ENCODE results near the gene LRRC36. TPM values are rescaled to one million over a fixed set of nuclear protein-coding genes. Genes with fewer than 3 reads are reported as not detected.

Gene LRRC36
- total and polyA plus RNA-seq, 2 of the 13 experiments (the other 11 are each of a cell fraction or from before 2014, with no cell fraction given), result 0.12 to 0.15 TPM

DNA sequence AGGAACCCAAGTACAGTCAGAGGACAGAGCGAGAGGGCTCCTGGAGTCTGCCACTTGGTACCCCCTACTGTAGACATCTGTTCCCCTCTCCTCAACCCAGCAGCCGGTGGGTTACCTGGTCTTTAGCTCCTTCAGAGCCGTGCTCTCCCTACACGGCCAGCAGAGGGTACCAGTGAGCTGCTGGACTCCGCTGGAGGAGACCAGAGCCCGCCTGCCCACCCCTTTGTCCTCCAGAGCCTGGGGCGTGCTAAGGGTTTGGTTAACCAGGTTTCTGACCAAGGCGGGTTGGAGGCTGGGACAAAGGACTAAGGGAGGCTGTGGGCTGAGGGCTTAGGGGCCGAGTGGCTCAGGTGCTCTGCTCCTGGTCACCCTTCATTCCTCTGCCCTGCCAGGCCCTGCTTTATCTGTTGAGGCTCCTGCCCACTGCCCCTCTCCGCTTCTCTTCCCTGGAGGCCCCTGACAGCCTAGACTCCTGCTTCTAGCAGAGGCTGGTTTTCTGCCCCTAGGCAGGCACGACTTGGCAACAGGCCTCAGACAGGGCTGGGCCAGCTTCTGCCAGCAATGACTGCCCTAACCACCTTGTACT, 101.6 kb downstream of the LRRC36 start (continued):
- no peak for TF ChIP-seq LCORL (IDR thresholded peaks at IDR 0.05)
- no peak; the same call in 1 of the 2 replicates for TF ChIP-seq LCORL (CRISPR knock-in tag; IDR thresholded peaks at IDR 0.05)
- TF ChIP-seq FIP1L1 (IDR thresholded peaks at IDR 0.05; ENCODE audit: borderline replicate concordance, insufficient read depth, low read depth, low read length), result no peak
- TF ChIP-seq CBFB (CRISPR knock-in tag; IDR thresholded peaks at IDR 0.05), result no peak
- TF ChIP-seq BORCS8-MEF2B (CRISPR knock-in tag; IDR thresholded peaks at IDR 0.05), result peak; percentile 19; the same call in 1 of the 2 replicates
- no peak for TF ChIP-seq RCOR2 (CRISPR knock-in tag; IDR thresholded peaks at IDR 0.05)
- TF ChIP-seq ZFP82 (CRISPR knock-in tag; IDR thresholded peaks at IDR 0.05; ENCODE audit: borderline replicate concordance), result no peak
- no peak; the same call in 1 of the 2 replicates for TF ChIP-seq TBX2 (CRISPR knock-in tag; IDR thresholded peaks at IDR 0.05; ENCODE audit: borderline replicate concordance)
- TF ChIP-seq RBM39 (IDR thresholded peaks at IDR 0.05; ENCODE audit: low read depth, low read length, poor library complexity, severe bottlenecking), result no peak
- no peak for TF ChIP-seq ZKSCAN5 (CRISPR knock-in tag; IDR thresholded peaks at IDR 0.05)
- TF ChIP-seq CENPT (CRISPR knock-in tag; IDR thresholded peaks at IDR 0.05; ENCODE audit: low read depth), result no peak
- TF ChIP-seq PHF8 (CRISPR knock-in tag; IDR thresholded peaks at IDR 0.05), result no peak
- TF ChIP-seq ZFY (CRISPR knock-in tag; IDR thresholded peaks at IDR 0.05), result no peak
- TF ChIP-seq, protein P1, sequence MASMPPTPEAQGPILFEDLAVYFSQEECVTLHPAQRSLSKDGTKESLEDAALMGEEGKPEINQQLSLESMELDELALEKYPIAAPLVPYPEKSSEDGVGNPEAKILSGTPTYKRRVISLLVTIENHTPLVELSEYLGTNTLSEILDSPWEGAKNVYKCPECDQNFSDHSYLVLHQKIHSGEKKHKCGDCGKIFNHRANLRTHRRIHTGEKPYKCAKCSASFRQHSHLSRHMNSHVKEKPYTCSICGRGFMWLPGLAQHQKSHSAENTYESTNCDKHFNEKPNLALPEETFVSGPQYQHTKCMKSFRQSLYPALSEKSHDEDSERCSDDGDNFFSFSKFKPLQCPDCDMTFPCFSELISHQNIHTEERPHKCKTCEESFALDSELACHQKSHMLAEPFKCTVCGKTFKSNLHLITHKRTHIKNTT (CRISPR knock-in tag; IDR thresholded peaks at IDR 0.05), result no peak
- TF ChIP-seq NR2F2 (IDR thresholded peaks at IDR 0.05; ENCODE audit: borderline replicate concordance, low read depth), result no peak
- no peak for TF ChIP-seq PHB2 (IDR thresholded peaks at IDR 0.05; ENCODE audit: partially characterized antibody)
- TF ChIP-seq TAF15 (IDR thresholded peaks at IDR 0.05; ENCODE audit: low read depth, low read length, poor library complexity, severe bottlenecking), result no peak
- peak; percentile 36; the same call in 1 of the 2 replicates for TF ChIP-seq ZNF501 (CRISPR knock-in tag; IDR thresholded peaks at IDR 0.05)
- TF ChIP-seq ZNF552 (CRISPR knock-in tag; IDR thresholded peaks at IDR 0.05; ENCODE audit: borderline replicate concordance), result no peak
- TF ChIP-seq, protein P2, sequence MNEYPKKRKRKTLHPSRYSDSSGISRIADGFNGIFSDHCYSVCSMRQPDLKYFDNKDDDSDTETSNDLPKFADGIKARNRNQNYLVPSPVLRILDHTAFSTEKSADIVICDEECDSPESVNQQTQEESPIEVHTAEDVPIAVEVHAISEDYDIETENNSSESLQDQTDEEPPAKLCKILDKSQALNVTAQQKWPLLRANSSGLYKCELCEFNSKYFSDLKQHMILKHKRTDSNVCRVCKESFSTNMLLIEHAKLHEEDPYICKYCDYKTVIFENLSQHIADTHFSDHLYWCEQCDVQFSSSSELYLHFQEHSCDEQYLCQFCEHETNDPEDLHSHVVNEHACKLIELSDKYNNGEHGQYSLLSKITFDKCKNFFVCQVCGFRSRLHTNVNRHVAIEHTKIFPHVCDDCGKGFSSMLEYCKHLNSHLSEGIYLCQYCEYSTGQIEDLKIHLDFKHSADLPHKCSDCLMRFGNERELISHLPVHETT (CRISPR knock-in tag; conservative IDR thresholded peaks at IDR 0.05), result no peak
- no peak for TF ChIP-seq ZNF766 (CRISPR knock-in tag; IDR thresholded peaks at IDR 0.05; ENCODE audit: borderline replicate concordance)
- no peak for TF ChIP-seq KLF9 (CRISPR knock-in tag; IDR thresholded peaks at IDR 0.05; ENCODE audit: low read depth)
- TF ChIP-seq, protein P3, sequence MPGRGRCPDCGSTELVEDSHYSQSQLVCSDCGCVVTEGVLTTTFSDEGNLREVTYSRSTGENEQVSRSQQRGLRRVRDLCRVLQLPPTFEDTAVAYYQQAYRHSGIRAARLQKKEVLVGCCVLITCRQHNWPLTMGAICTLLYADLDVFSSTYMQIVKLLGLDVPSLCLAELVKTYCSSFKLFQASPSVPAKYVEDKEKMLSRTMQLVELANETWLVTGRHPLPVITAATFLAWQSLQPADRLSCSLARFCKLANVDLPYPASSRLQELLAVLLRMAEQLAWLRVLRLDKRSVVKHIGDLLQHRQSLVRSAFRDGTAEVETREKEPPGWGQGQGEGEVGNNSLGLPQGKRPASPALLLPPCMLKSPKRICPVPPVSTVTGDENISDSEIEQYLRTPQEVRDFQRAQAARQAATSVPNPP (CRISPR knock-in tag; IDR thresholded peaks at IDR 0.05), result no peak
- no peak for TF ChIP-seq MED13 (CRISPR knock-in tag; IDR thresholded peaks at IDR 0.05)
- 0 out of 2 replicates have a peak, but pooled peaks have one; percentile 13 for TF ChIP-seq ZNF331 (CRISPR knock-in tag; IDR thresholded peaks at IDR 0.05)
- TF ChIP-seq NCOA5 (CRISPR knock-in tag; IDR thresholded peaks at IDR 0.05), result no peak
- TF ChIP-seq CBX2 (IDR thresholded peaks at IDR 0.05; ENCODE audit: low read depth, low read length), result no peak
- no peak for TF ChIP-seq CBX2 (CRISPR knock-in tag; IDR thresholded peaks at IDR 0.05; ENCODE audit: low read depth)
- peak; percentile 74 for TF ChIP-seq MXD4 (CRISPR knock-in tag; IDR thresholded peaks at IDR 0.05)
- TF ChIP-seq POGZ (CRISPR knock-in tag; IDR thresholded peaks at IDR 0.05), result no peak
- peak; percentile 39; the same call in 1 of the 2 replicates for TF ChIP-seq HIVEP1 (CRISPR knock-in tag; IDR thresholded peaks at IDR 0.05)
